Measurements from ENCODE around the gene C5orf52. TPM values are rescaled to one million over a fixed set of nuclear protein-coding genes. Genes with fewer than 3 reads are reported as not detected.
"Not testable (repeated sequence)": the region's sequence is repeated elsewhere in the genome, so short reads cannot be mapped to it uniquely, and the experiment has no call there.

C5orf52 gene
- total RNA-seq, 8 experiments from 2014 or later = 0.56 to 1.2 TPM; not detected in 6

- ATAC-seq (replicated peaks in 6 of 8); H3K4me3 ChIP-seq; in situ Hi-C loops (cut with MboI; ENCODE audit: low pct_unique_long_range_greater_than_20kb in 2 of 9, low sequenced_read_pairs in 9 of 9, unreplicated experiment in 9 of 9); H3K4me1 ChIP-seq (replicated peaks in 1 of 2); H3K27ac ChIP-seq: not testable (repeated sequence)
- 45 to 97% (median 86%) methylated on average over 1 to 13 of the region's 14 CpGs for WGBS, 10 experiments
These were observed 15.2 kb downstream of the C5orf52 start for GRCh38 chr5:157686276-157687197.

GRCh38 chr5:157687198-157687554 lies 15.8 kb downstream of the C5orf52 start:
- no peak overlapping the region for H3K27ac ChIP-seq
- no peak overlapping the region for H3K4me3 ChIP-seq
- 83 to 100% methylated on average over 1 of the region's 1 CpG; no CpG with 5 or more reads in 8 of the 10 experiments for WGBS, 10 experiments
- in situ Hi-C loops (cut with MboI; ENCODE audit: low pct_unique_long_range_greater_than_20kb in 2 of 9, low sequenced_read_pairs in 9 of 9, unreplicated experiment in 9 of 9) = no loop called here
- no peaks in the 10 kb centered on the region for H3K4me1 ChIP-seq (replicated peaks in 1 of 2)
- no peak for ATAC-seq (replicated peaks in 6 of 8)

- ATAC-seq (replicated peaks in 6 of 8) = peak in 1 of 8 experiments; percentile 51
- Histone ChIP-seq H3K4me1 (replicated peaks in 1 of 2) (no peaks in the 10 kb centered on the region), H3K4me3 (no peak overlapping the region), H3K27ac (no peak overlapping the region)
- in situ Hi-C loops (cut with MboI; ENCODE audit: low pct_unique_long_range_greater_than_20kb in 2 of 9, low sequenced_read_pairs in 9 of 9, unreplicated experiment in 9 of 9) = no loop called here
- WGBS, 10 experiments = 74 to 98% (median 95%) methylated on average over 5 to 18 of the region's 52 CpGs; no CpG with 5 or more reads in 3 of the 10 experiments
These were observed 18.8 kb downstream of the C5orf52 start for GRCh38 chr5:157689942-157690689.

GRCh38 chr5:157690690-157691433 lies 19.5 kb downstream of the C5orf52 start:
- no peak for ATAC-seq (replicated peaks in 6 of 8)
- in situ Hi-C loops (cut with MboI; ENCODE audit: low pct_unique_long_range_greater_than_20kb in 2 of 9, low sequenced_read_pairs in 9 of 9, unreplicated experiment in 9 of 9) = no loop called here
- Histone ChIP-seq H3K27ac (no peak overlapping the region), H3K4me1 (replicated peaks in 1 of 2) (no peaks in the 10 kb centered on the region), H3K4me3 (no peak overlapping the region)
- WGBS, 10 experiments = 80 to 100% (median 100%) methylated on average over 2 to 10 of the region's 53 CpGs; no CpG with 5 or more reads in 1 of the 10 experiments

- WGBS, 10 experiments = 20% methylated on average over 1 of the region's 25 CpGs; no CpG with 5 or more reads in 9 of the 10 experiments
- in situ Hi-C loops (cut with MboI; ENCODE audit: low pct_unique_long_range_greater_than_20kb in 2 of 9, low sequenced_read_pairs in 9 of 9, unreplicated experiment in 9 of 9); H3K4me1 ChIP-seq (replicated peaks in 1 of 2); H3K27ac ChIP-seq; H3K4me3 ChIP-seq; ATAC-seq (replicated peaks in 6 of 8): not testable (repeated sequence)
These were observed 22.5 kb downstream of the C5orf52 start for GRCh38 chr5:157693816-157694215.

GRCh38 chr5:157696154-157696553 lies 24.8 kb downstream of the C5orf52 start:
- H3K4me1 ChIP-seq (replicated peaks in 1 of 2); ATAC-seq (replicated peaks in 6 of 8); H3K27ac ChIP-seq; H3K4me3 ChIP-seq; in situ Hi-C loops (cut with MboI; ENCODE audit: low pct_unique_long_range_greater_than_20kb in 2 of 9, low sequenced_read_pairs in 9 of 9, unreplicated experiment in 9 of 9): not testable (repeated sequence)
- 50 to 100% (median 80%) methylated on average over 1 to 2 of the region's 3 CpGs; no CpG with 5 or more reads in 4 of the 10 experiments for WGBS, 10 experiments

GRCh38 chr5:157698674-157699073 lies 27.3 kb downstream of the C5orf52 start:
- H3K27ac ChIP-seq = not testable (repeated sequence)

GRCh38 chr5:157703736-157704135 lies 32.4 kb downstream of the C5orf52 start:
- Histone ChIP-seq H3K4me3 (no peak overlapping the region), H3K27ac (no peak overlapping the region), H3K4me1 (replicated peaks in 1 of 2) (no peaks in the 10 kb centered on the region)
- in situ Hi-C loops (cut with MboI; ENCODE audit: low pct_unique_long_range_greater_than_20kb in 2 of 9, low sequenced_read_pairs in 9 of 9, unreplicated experiment in 9 of 9) = loop anchor here in 3 of 9 experiments (25.0 kb wide), 2 partner anchors 216 to 366 kb away; a partner anchor contains a TSS
- ATAC-seq (replicated peaks in 6 of 8) = no peak
- WGBS, 10 experiments = 30 to 89% (median 63%) methylated on average over 1 to 3 of the region's 3 CpGs

More at GRCh38 chr5:157698674-157699073, 27.3 kb downstream of the C5orf52 start:
- in situ Hi-C loops (cut with MboI; ENCODE audit: low pct_unique_long_range_greater_than_20kb in 2 of 9, low sequenced_read_pairs in 9 of 9, unreplicated experiment in 9 of 9); H3K4me1 ChIP-seq (replicated peaks in 1 of 2); H3K4me3 ChIP-seq; ATAC-seq (replicated peaks in 6 of 8): not testable (repeated sequence)
- 61 to 100% (median 72%) methylated on average over 1 to 4 of the region's 4 CpGs for whole genome bisulfite sequencing, 10 experiments

- ATAC-seq (replicated peaks in 6 of 8) = no peak
- Histone ChIP-seq H3K4me1 (replicated peaks in 1 of 2) (no peaks in the 10 kb centered on the region), H3K27ac (no peak overlapping the region), H3K4me3 (no peak overlapping the region)
- 60 to 100% (median 87%) methylated on average over 1 of the region's 1 CpG; no CpG with 5 or more reads in 4 of the 10 experiments for WGBS, 10 experiments
- in situ Hi-C loops (cut with MboI; ENCODE audit: low pct_unique_long_range_greater_than_20kb in 2 of 9, low sequenced_read_pairs in 9 of 9, unreplicated experiment in 9 of 9) = loop anchor here in 3 of 9 experiments (25.0 kb wide), 2 partner anchors 222 to 372 kb away; a partner anchor contains a TSS
These were observed 37.5 kb downstream of the C5orf52 start for GRCh38 chr5:157708866-157709265.

GRCh38 chr5:157709346-157709745 lies 38.0 kb downstream of the C5orf52 start:
- Histone ChIP-seq H3K4me3 (no peak overlapping the region), H3K4me1 (replicated peaks in 1 of 2) (no peaks in the 10 kb centered on the region), H3K27ac (no peak overlapping the region)
- in situ Hi-C loops (cut with MboI; ENCODE audit: low pct_unique_long_range_greater_than_20kb in 2 of 9, low sequenced_read_pairs in 9 of 9, unreplicated experiment in 9 of 9) = loop anchor here in 3 of 9 experiments (25.0 kb wide), 2 partner anchors 222 to 372 kb away; a partner anchor contains a TSS
- ATAC-seq (replicated peaks in 6 of 8) = no peak

- Histone ChIP-seq H3K4me1 (replicated peaks in 1 of 2) (no peaks in the 10 kb centered on the region), H3K27ac (no peak overlapping the region), H3K4me3 (no peak overlapping the region)
- in situ Hi-C loops (cut with MboI; ENCODE audit: low pct_unique_long_range_greater_than_20kb in 2 of 9, low sequenced_read_pairs in 9 of 9, unreplicated experiment in 9 of 9) = loop anchor here in 3 of 9 experiments (25.0 kb wide), 2 partner anchors 223 to 373 kb away; a partner anchor contains a TSS
- ATAC-seq (replicated peaks in 6 of 8) = no peak
- WGBS, 10 experiments = 5 to 85% (median 71%) methylated on average over 1 to 3 of the region's 3 CpGs
These were observed 39.1 kb downstream of the C5orf52 start for GRCh38 chr5:157710431-157710830.

- no peak for ATAC-seq (replicated peaks in 6 of 8)
- Histone ChIP-seq H3K27ac (no peak overlapping the region), H3K4me1 (replicated peaks in 1 of 2) (no peaks in the 10 kb centered on the region), H3K4me3 (no peak overlapping the region)
- WGBS, 10 experiments = 0 to 89% (median 70%) methylated on average over 2 of the region's 2 CpGs
- in situ Hi-C loops (cut with MboI; ENCODE audit: low pct_unique_long_range_greater_than_20kb in 2 of 9, low sequenced_read_pairs in 9 of 9, unreplicated experiment in 9 of 9) = loop anchor here in 3 of 9 experiments (25.0 kb wide), 2 partner anchors 224 to 374 kb away; a partner anchor contains a TSS
These were observed 39.5 kb downstream of the C5orf52 start for GRCh38 chr5:157710882-157711281.

All from motor neuron (in vitro differentiated cells).